GM18508 (cell line): ENCODE measurements around the gene OR2AG2.

ENCODE experiments used
- ATAC-seq: cut with Tn5 transposase; IDR thresholded peaks from one replicate; pipeline ENCODE4 v1.9.1; 2021; ENCODE audit warnings: moderate number of reproducible peaks; ENCODE audit not compliant: insufficient read depth, unreplicated experiment

OR2AG2 gene

DNA sequence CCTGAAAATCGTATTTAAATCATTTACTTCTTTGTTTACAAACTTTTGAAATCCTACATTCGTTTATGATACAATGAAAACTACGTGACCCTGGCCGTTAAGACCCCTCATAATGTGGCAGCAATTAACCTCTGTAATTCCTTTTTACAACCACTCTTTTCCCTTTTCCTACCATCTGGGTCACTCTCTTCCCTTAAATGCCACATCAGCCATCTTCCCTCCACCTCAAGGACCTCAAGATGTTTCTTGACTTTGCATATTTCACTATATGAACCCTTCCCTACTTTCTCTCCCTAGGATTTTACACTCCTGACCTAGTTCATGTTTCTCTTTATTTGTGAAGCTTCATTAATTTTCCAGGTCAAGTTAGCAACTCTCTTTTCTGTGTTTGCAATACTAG lies 26.8 kb downstream of the OR2AG2 start:
- ATAC-seq: no peak

DNA sequence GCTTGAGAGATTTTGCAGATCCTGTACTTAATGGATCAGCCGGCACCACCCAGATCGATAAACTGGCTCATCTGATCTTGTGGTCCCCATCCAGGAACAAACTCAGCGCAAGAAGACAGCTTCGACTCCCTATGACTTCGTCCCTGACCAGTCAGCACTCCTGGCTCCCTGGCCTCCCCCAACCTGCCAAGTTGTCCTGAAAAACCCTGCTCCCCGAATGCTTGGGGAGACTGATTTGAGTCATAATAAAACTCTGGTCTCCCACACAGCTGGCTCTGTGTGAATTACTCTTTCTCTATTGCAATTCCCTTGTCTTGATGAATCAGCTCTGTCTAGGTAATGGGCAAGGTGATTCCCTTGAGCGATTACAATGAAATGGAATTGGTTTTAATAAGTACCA lies 29.5 kb downstream of the OR2AG2 start:
- no peak for ATAC-seq

DNA sequence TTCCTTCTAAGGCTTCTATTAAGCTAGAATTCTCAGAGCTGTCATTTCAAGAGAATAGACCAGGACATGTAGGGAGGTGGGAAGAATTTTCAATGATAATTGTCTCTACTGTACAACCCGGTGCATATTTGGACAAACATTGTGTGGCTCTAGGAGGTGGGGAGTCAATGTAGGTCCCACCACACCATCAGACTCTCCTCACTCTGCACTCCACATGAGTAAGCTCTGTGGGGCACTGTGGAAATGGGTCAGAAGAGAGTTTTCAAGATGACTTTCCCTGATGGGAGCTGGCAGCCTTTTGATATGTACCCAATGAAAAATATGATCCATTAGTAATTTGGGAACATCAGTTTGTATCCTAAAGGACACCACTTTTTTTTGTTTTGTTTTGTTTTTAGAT lies 33.2 kb downstream of the OR2AG2 start:
- no peak for ATAC-seq

DNA sequence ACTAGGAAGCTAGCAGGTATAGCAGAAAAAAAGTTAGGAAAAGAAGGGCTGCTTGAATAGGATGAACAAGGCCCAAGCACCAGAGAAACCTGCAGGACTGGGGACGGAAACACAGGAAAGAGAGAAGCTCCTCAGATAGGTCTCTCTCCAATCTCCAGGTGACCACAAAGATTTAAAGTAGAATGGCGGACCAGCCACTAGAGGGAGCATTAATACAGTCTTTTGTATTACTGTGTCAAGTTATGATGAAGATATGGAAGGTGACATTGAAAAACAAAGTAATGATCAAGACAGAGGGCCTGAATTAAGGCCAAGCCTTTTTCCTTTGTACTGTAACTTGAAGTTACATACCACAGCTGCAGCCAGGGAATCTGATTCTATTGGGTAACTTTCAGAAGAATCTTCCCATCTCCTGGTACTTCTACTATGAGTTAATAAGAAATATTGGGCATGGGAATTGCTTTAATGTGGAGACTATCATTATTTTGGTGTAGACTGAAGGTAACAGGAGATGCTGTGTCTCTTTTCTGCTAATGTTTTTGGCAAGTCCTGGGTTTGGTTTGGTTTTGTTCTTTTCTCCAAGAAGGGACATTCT lies 33.8 kb downstream of the OR2AG2 start:
- no peak for ATAC-seq

DNA sequence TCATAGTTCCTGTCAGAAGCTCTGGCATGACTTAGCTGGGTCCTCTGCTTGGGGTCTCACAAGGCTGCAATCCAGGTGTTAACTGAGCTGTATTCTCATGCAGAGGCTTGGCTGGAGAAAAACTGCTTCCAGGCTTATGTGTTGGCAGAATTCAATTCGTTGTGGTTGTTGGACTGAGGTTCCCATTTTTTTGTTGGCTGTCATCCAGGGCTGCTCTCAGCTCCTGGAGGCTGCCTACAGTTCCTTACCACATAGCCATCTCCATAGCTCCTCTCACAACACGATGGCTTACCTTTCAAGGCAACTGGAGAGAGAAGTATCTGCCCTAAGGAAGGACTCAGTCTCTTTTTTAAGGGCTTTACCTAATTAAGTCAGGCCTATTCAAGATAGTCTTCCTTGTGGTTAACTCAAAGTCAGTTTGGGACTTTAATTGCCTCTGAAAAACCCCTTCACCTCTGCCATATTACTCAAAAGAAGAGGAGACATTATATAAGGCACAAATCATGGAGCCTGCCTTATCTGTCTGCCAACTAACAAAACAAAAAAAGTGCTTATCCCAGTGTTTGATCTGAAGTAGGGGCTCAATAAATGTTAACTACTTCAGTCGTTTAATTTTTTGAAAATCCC lies 35.2 kb downstream of the OR2AG2 start:
- no peak for ATAC-seq

DNA sequence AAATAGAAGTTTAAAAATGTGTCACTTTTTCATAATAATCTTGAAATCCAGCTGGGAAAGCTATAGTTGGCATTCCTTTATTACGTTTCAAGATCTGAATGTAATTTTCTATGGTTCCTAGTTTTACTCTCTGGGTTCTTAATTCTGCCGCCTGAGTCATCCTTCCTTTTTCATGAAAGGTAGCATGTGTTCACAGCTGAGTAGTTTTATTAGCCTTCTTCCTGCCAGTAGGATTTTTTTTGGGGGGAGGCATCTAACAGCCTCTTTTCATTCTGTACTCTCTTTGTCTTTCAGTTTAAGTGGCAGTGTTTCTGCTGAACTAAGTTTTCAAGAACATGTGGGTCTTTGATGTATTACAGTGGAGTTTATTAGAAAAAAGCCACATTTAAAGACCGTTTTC lies 36.5 kb downstream of the OR2AG2 start:
- ATAC-seq: no peak

DNA sequence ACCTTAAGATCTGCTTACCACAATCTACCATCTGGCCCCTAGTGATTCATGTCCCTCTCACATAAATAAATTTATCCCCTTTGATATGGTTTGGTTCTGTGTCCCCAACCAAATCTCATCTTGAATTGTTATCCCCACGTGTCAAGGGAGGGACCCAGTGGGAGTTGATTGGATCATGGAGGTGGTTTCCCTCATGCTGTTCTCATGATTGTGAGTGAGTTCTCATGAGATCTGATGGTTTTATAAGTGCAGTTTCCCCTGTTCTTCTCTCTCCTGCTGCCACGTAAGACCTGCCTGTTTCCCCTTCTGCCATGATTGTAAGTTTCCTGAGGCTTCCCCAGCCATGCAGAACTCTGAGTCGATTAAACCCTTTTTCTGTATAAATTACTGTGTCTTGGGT lies 37.2 kb downstream of the OR2AG2 start:
- no peak for ATAC-seq

DNA sequence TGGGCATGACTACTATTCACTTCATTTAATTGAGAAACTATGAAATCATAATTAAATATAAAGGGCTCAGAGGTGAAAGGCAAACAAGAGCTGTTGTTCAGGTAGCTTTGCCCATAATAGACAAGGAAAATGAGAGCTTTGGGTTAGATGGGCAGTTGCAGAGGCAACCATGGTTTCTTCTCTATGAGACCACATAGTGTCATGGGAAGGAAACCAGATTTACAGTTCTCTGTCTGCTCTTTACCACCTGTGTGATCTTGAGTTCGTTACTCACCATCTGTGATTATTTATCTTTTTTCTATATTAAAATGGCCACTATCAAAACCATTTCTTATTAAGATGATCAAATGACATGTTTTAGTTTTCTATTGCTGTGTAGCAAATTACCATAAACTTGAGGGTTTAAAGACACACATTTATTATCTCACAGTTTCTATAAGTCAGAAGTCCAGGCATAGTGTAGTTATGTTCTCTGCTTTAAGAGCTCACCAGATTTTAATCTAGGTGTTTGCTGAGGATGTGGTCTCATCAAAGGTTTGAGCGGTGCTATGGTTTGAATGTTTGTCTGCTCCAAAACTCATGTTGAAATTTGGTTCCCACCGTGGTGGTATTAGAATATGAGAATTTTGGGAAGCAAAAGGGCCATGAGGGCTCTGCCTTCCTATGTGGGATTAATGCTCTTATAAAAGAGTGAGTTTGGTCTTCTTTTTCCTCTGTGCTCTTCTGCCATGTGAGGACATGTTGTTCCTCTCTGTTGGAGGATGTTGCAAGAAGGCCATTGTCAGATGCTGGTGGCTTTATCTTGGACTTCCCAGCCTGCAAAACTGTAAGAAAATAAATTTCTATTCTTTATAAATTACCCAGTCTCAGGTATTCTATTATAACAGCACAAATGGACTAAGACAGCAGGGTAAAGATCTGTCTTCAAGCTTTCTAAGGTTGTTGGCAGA lies 38.2 kb downstream of the OR2AG2 start:
- no peak for ATAC-seq

DNA sequence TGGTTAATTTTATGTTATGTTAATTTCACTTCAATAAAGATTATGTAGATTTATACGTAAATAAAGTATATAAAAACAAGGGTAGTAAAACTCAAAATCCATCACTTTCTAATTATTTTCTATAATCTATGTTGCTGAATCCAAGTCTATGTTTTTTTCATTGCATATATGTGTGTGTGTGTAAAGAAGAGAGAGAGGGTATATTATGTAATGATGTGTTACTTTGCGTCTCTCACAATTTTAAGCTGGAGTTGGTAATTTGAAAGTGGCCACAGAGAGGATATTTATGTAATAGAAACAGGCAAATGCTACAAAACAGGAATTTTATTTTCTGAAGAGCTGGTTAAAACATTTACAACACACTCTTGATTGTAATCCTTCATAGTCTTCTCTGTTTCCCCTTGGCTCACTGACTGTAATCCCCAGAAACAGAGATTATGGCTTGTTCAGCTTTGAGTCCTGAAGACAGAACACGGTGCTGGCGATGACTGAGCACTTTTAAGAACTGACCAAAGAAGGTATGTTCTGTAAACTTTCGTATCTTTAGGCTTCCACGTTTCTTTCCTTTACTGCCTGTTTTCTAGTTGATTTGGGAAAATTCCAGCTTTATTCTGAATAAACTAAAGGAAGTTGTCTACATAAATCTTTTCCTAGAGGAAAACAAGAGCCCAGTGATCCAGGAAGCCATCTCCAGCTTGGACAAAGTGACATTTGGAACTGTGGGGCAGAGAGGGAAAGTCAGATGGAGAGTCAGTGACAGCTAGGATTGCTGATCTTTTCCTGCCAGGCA lies 43.6 kb downstream of the OR2AG2 start:
- ATAC-seq: no peak

DNA sequence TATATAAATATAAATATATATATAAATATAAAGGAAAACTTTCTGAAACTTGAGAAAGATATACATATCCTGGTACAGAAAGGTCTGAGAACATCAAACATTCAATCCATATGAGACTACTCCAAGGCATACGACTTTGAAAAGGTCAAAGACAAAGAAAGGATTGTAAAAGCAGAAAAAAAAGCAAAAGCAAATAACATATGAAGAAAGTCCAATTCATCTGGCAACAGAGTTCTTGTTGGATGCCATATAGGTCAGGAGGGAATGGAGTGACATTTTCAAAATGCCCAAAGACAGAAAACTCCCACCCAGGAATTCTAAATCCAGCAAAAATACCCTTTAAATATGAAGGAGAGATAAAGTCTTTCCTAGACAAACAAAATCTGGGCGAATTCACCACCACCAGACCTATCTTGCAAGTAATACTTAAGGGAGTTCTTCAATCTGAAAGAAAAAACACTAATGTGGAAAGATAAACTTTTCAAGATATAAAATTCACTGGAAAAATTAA lies 46.3 kb downstream of the OR2AG2 start:
- no peak for ATAC-seq

DNA sequence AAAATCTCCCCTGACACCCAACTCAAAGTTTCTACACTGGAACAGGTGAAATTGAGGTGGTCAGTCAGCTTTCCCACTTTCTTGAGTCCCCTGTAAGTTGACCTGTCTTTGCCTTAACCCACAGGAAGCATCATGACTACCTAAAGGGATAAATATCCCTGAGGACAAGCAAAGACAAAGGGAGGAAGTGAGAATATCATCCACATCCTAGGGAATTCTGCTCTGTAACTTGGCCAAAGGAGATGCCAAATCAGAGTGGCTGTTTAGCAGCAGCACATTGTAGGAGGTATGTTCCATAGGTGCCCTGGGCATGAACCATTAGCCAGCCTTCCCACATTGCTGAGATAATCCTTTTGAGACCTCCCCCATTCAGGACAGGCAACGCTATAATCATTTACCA lies 47.8 kb downstream of the OR2AG2 start:
- no peak for ATAC-seq

DNA sequence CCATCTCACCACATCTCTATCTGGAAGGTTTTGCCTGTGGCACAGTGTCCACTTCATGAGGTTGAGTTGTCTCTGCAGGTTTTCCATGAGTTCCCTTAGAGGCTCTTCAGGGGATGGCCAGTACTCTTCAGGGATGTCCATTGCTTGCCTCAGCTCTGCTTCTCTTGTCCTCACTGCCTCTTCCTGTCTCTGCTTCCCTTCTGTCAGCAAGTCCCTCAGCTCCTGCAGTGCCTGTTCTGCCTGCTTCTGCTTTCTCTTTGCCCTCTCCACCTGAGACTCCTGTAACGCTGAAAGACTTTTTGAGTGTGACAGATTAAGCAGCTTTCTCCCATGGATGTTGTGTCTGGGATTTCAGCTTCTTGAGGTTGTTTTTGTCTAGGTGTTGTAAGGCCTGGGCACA lies 50.4 kb downstream of the OR2AG2 start:
- ATAC-seq: no peak

DNA sequence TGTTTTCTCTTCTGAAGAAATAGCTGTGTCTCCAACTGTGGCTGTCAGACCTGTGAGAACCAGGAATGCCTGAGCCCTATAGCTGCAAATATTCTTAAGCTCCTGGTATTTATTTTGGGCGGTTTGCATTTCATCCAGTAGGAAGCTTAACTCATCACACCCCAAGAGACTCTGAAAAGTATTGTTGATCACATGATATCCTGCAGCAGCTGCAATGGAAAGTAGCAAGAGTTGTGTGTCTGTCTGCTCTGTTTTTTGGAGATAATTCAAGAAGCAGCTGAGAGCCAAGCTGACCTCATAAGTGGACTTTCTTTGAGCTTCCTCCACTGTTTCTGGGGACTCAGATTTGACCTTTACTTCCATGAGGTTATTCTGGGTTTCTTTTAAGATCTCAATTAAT lies 52.2 kb downstream of the OR2AG2 start:
- no peak for ATAC-seq

DNA sequence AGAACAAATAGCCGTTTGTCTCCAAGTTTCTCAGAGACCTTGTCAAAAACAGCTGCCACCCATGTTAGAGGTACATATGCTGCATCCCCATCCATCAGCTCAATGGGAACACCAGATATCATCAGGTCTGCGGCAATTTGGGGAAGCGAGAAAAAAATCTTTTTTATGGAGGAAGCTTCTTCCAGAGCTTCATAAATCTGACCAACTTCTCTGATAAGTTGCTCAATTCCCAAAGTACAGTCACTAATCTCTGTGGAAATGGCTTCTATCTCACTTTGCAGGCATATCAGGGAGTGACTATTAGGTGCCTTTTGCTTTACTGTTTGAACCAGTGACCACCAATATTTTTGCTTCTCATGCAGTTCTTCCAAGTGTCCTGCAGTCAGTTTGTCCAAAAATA lies 54.4 kb downstream of the OR2AG2 start:
- no peak for ATAC-seq
